ENCODE measurements around the gene PPL. TPM values are rescaled to one million over a fixed set of nuclear protein-coding genes. Genes with fewer than 3 reads are reported as not detected.
A peak's percentile ranks its signal among the peaks of the same experiment; 100 is the strongest.

Gene PPL
- total RNA-seq, 1 experiment from 2014 or later, result 49.1 TPM

- intact Hi-C loops (cut with micrococcal nuclease), result loop anchor here (2.0 to 10.0 kb wide), 3 partner anchors 36 to 238 kb away; no protein-coding TSS in a partner anchor
- Mint-ChIP-seq H3K4me1 (ENCODE audit: insufficient read depth, unreplicated experiment) (peaks cover 33% of the 10 kb centered on the region), H3K4me3 (ENCODE audit: unreplicated experiment) (peak within 1 kb of the TSS; percentile 96), H3K36me3 (ENCODE audit: insufficient read depth, unreplicated experiment) (peaks cover 51% of the 10 kb centered on the region), H3K27ac (ENCODE audit: low read depth, unreplicated experiment) (peak within 1 kb of the TSS; percentile 95), H3K9me3 (ENCODE audit: unreplicated experiment) (no peaks in the 10 kb centered on the region), H3K27me3 (ENCODE audit: insufficient read depth, unreplicated experiment) (no peaks in the 10 kb centered on the region)
- ChIA-PET CTCF (interaction anchor here (0.6 to 3.7 kb wide), 5 partner anchors 11 to 109 kb away, joined by 3 to 21 read pairs (median 3); no protein-coding TSS in a partner anchor), POLR2A (interaction anchor here (0.6 to 3.7 kb wide), 22 partner anchors 11 to 184 kb away, joined by 3 to 20 read pairs (median 4); partner anchors contain the start of genes ANKS3, DNAAF8, PPL and ROGDI)
- peak; percentile 97 for DNase-seq (ENCODE audit: unreplicated experiment)
- no TSS peak for BruUV-seq (replicated peaks)
- TF ChIP-seq, protein P1, sequence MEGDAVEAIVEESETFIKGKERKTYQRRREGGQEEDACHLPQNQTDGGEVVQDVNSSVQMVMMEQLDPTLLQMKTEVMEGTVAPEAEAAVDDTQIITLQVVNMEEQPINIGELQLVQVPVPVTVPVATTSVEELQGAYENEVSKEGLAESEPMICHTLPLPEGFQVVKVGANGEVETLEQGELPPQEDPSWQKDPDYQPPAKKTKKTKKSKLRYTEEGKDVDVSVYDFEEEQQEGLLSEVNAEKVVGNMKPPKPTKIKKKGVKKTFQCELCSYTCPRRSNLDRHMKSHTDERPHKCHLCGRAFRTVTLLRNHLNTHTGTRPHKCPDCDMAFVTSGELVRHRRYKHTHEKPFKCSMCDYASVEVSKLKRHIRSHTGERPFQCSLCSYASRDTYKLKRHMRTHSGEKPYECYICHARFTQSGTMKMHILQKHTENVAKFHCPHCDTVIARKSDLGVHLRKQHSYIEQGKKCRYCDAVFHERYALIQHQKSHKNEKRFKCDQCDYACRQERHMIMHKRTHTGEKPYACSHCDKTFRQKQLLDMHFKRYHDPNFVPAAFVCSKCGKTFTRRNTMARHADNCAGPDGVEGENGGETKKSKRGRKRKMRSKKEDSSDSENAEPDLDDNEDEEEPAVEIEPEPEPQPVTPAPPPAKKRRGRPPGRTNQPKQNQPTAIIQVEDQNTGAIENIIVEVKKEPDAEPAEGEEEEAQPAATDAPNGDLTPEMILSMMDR (IDR thresholded peaks at IDR 0.05; ENCODE audit: unreplicated experiment), result no peak
Measured at GRCh38 chr16:4846901-4847773, 89.8 kb downstream of the PPL start, which contains the start of the genes GLYR1 and UBN1. Gene GLYR1, minus strand, starts transcription at chr16:4847288. Its CDS starts 23 bp downstream, at chr16:4847265. Gene UBN1, plus strand, starts transcription at chr16:4847481. Its CDS starts 5,437 bp downstream, at chr16:4852918.

DNA sequence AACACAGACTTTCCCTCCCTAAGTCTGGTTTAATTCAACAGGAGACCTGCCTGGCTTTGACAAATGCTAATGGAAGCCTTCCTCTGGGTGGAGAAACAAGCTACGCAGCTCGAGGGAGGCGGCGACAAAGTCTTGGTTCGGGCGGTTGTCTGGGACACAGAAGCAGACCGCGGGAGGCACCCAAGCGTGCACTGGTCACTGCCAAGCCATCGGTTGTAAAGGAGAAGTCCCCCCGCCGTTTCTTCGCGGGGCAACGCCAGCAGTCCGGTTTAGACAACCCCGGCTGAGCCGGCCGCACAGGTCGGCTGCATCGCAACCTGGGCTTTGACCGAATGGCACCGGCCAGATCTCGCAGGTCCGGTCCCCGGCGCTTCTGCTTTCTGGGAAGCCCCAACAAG, 90.4 kb downstream of the PPL start:
- Mint-ChIP-seq H3K27ac (ENCODE audit: low read depth, unreplicated experiment) (peak overlapping the region; percentile 95), H3K4me1 (ENCODE audit: insufficient read depth, unreplicated experiment) (peaks cover 26% of the 10 kb centered on the region), H3K36me3 (ENCODE audit: insufficient read depth, unreplicated experiment) (peaks cover 55% of the 10 kb centered on the region), H3K4me3 (ENCODE audit: unreplicated experiment) (peak overlapping the region; percentile 96), H3K27me3 (ENCODE audit: insufficient read depth, unreplicated experiment) (no peaks in the 10 kb centered on the region), H3K9me3 (ENCODE audit: unreplicated experiment) (no peaks in the 10 kb centered on the region)
- ChIA-PET CTCF (interaction anchor here (1.0 to 3.7 kb wide), 4 partner anchors 12 to 109 kb away, joined by 3 to 21 read pairs (median 4); no protein-coding TSS in a partner anchor), POLR2A (interaction anchor here (0.6 to 3.7 kb wide), 16 partner anchors 11 to 237 kb away, joined by 3 to 20 read pairs (median 4); partner anchors contain the start of genes ANKS3, DNAAF8, PPL and ROGDI)
- DNase-seq (ENCODE audit: unreplicated experiment), result peak; percentile 21
- TF ChIP-seq, protein P1 (IDR thresholded peaks at IDR 0.05; ENCODE audit: unreplicated experiment), result no peak
- no TSS peak for BruUV-seq (replicated peaks)
- intact Hi-C loops (cut with micrococcal nuclease), result loop anchor here (2.0 to 10.0 kb wide), 3 partner anchors 36 to 238 kb away; no protein-coding TSS in a partner anchor

- Mint-ChIP-seq H3K4me1 (ENCODE audit: insufficient read depth, unreplicated experiment) (peaks cover 6% of the 10 kb centered on the region), H3K4me3 (ENCODE audit: unreplicated experiment) (no peak overlapping the region), H3K27ac (ENCODE audit: low read depth, unreplicated experiment) (no peak overlapping the region), H3K27me3 (ENCODE audit: insufficient read depth, unreplicated experiment) (no peaks in the 10 kb centered on the region), H3K36me3 (ENCODE audit: insufficient read depth, unreplicated experiment) (peaks cover 94% of the 10 kb centered on the region), H3K9me3 (ENCODE audit: unreplicated experiment) (no peaks in the 10 kb centered on the region)
- DNase-seq (ENCODE audit: unreplicated experiment), result no peak
- intact Hi-C loops (cut with micrococcal nuclease), result loop anchor here (10.0 kb wide), 1 partner anchor 244 kb away; no protein-coding TSS in a partner anchor
- POLR2A ChIA-PET, result interaction anchor here (0.9 to 1.3 kb wide), 2 partner anchors 14 to 38 kb away, joined by 3 read pairs; partner anchors contain the start of gene ROGDI
- TF ChIP-seq, protein P1 (IDR thresholded peaks at IDR 0.05; ENCODE audit: unreplicated experiment), result no peak
- CTCF ChIA-PET, result interaction anchor here (0.6 kb wide), 2 partner anchors 109 to 377 kb away, joined by 3 to 4 read pairs; no protein-coding TSS in a partner anchor
- no TSS peak for BruUV-seq (replicated peaks)
Measured at GRCh38 chr16:4840984-4841383, 96.0 kb downstream of the PPL start.

- H3K27me3 Mint-ChIP-seq (ENCODE audit: insufficient read depth, unreplicated experiment), result no peaks in the 10 kb centered on the region
- TF ChIP-seq, protein P1 (IDR thresholded peaks at IDR 0.05; ENCODE audit: unreplicated experiment), result no peak
- DNase-seq (ENCODE audit: unreplicated experiment), result no peak
- no peak overlapping the region for H3K4me3 Mint-ChIP-seq (ENCODE audit: unreplicated experiment)
- no TSS peak for BruUV-seq (replicated peaks)
- intact Hi-C loops (cut with micrococcal nuclease), result loop anchor here (10.0 kb wide), 1 partner anchor 245 kb away; no protein-coding TSS in a partner anchor
- no peaks in the 10 kb centered on the region for H3K9me3 Mint-ChIP-seq (ENCODE audit: unreplicated experiment)
- no peaks in the 10 kb centered on the region for H3K4me1 Mint-ChIP-seq (ENCODE audit: insufficient read depth, unreplicated experiment)
- no peak overlapping the region for H3K27ac Mint-ChIP-seq (ENCODE audit: low read depth, unreplicated experiment)
- H3K36me3 Mint-ChIP-seq (ENCODE audit: insufficient read depth, unreplicated experiment), result peaks cover 95% of the 10 kb centered on the region
- POLR2A ChIA-PET, result no interaction called here
- CTCF ChIA-PET, result interaction anchor here (0.6 kb wide), 1 partner anchor 13 kb away, joined by 3 read pairs; no protein-coding TSS in a partner anchor
Measured at GRCh38 chr16:4839942-4840341, 97.0 kb downstream of the PPL start.
